Measurements from ENCODE around the gene ABCB8.

The ABCB8 gene

DNA sequence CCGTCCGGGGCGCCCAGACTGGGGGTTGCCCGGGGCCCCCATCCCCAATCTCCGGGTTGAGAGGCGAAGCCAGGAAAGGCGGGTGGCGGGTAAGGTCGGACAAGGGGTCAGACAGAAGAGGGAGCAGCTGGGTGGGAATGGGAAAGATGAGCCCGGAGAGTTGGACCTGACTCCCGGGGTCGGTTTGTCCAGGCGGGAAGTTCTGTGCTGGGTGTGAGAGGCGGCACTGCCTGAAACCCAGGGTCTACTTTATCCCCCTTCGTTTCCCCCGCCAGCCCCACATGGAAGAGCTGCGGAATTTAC lies 31.8 kb downstream of the ABCB8 start:
- DNase-seq (ENCODE audit: extremely low read depth, insufficient read length) = no peak
- peak overlapping the region; percentile 75 for H3K4me3 ChIP-seq (replicated peaks; ENCODE audit: low read depth, low read length)
- H3K36me3 ChIP-seq (ENCODE audit: control insufficient read depth, insufficient read depth, low read length) = peaks cover 3% of the 10 kb centered on the region
- no peaks in the 10 kb centered on the region for H3K27me3 ChIP-seq (replicated peaks; ENCODE audit: control insufficient read depth, insufficient read depth, low read length)
- TF ChIP-seq, protein P1, sequence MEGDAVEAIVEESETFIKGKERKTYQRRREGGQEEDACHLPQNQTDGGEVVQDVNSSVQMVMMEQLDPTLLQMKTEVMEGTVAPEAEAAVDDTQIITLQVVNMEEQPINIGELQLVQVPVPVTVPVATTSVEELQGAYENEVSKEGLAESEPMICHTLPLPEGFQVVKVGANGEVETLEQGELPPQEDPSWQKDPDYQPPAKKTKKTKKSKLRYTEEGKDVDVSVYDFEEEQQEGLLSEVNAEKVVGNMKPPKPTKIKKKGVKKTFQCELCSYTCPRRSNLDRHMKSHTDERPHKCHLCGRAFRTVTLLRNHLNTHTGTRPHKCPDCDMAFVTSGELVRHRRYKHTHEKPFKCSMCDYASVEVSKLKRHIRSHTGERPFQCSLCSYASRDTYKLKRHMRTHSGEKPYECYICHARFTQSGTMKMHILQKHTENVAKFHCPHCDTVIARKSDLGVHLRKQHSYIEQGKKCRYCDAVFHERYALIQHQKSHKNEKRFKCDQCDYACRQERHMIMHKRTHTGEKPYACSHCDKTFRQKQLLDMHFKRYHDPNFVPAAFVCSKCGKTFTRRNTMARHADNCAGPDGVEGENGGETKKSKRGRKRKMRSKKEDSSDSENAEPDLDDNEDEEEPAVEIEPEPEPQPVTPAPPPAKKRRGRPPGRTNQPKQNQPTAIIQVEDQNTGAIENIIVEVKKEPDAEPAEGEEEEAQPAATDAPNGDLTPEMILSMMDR (IDR thresholded peaks at IDR 0.05; ENCODE audit: insufficient read depth, low read length, poor library complexity, severe bottlenecking) = no peak

DNA sequence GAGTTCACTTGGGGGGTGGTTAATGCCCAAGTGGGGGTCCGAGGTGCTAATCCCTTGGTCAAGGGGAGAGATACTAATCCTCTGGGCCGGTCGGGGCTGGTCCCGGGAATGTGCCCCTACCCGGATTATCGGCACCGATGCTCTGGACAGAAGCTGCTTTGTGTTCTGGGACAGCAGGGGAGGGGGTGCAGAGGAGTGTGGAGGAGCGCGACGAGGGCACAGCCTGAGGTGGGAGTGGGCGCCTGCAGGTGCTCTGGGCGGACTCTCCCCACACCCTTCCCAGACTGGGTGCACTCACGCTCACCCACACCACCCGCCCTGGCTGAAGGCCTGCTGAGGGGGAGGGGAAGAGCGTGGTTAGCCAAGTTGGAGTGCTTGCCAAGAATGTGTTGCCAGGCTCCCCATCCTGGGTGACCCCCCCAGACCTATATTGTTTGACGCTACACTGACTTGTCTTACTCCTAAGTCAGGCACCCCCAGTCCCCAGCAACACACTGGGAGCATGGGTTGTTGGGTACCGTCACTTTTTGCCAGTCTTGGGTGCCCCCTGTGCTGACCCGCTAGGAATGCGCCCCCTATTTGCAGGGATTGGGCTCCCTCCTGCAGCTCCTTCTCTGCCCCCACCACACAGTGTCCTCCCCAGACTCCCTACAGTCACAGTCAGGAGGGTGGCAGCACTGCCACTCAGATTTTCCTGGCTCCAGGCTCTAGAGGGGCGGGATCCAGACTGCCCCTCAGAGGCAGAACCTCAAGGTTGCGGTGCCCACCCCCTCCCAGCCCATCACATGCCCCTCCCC lies 32.4 kb downstream of the ABCB8 start:
- TF ChIP-seq, protein P1 (IDR thresholded peaks at IDR 0.05; ENCODE audit: insufficient read depth, low read length, poor library complexity, severe bottlenecking) = peak; percentile 8

DNA sequence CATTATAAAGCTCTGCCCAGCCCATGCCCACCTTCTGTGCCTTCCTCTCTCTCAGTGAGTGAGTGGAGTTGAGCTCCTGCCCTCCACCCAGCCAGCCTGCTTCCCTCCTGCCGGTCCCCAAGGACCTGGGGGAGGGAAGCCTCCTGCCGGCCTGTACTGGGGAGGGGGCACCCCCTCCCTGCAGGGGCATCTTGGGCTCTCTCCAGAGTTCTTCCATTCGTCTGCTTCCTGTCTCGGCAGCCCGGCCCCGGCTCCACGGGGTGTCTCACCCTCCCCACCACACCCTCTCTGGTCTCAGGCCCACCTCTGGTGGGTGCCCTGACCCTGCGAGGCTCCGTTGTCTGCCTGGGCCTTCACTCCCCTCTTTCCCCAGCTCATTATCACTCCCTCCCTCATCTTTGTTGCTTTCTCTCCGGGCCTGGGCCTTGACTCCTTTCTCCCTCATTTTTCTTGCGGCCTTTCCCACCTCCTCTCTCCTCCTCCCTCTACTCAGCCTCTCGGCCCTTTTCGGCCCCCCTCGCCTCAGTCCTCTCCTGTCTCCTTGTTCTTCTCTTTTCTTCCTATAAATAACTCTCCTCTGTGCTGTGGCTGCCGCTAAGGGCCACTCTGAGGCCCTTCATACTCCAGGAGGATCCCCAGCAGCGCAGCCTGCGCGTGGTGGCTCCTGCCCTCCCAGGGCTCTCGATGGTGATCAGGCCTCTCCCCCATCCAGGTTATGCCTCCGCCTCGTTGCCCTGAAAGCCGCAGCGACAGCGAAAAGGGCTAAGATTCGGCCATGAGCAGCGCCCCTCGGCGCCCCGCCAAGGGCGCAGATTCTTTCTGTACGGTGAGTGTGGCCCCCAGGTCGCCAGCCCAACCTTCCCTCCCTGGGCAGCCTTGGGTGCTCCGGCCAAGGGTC lies 33.2 kb downstream of the ABCB8 start:
- TF ChIP-seq, protein P1 (IDR thresholded peaks at IDR 0.05; ENCODE audit: insufficient read depth, low read length, poor library complexity, severe bottlenecking) = no peak
- Histone ChIP-seq H3K27me3 (replicated peaks; ENCODE audit: control insufficient read depth, insufficient read depth, low read length) (no peaks in the 10 kb centered on the region), H3K36me3 (ENCODE audit: control insufficient read depth, insufficient read depth, low read length) (peaks cover 8% of the 10 kb centered on the region), H3K4me3 (replicated peaks; ENCODE audit: low read depth, low read length) (peak overlapping the region; percentile 75)
- DNase-seq (ENCODE audit: extremely low read depth, insufficient read length) = no peak

More for the DNA sequence above, 32.4 kb downstream of the ABCB8 start:
- peaks cover 6% of the 10 kb centered on the region for H3K36me3 ChIP-seq (ENCODE audit: control insufficient read depth, insufficient read depth, low read length)
- H3K4me3 ChIP-seq (replicated peaks; ENCODE audit: low read depth, low read length) = peak overlapping the region; percentile 75
- no peaks in the 10 kb centered on the region for H3K27me3 ChIP-seq (replicated peaks; ENCODE audit: control insufficient read depth, insufficient read depth, low read length)
- no peak for DNase-seq (ENCODE audit: extremely low read depth, insufficient read length)

DNA sequence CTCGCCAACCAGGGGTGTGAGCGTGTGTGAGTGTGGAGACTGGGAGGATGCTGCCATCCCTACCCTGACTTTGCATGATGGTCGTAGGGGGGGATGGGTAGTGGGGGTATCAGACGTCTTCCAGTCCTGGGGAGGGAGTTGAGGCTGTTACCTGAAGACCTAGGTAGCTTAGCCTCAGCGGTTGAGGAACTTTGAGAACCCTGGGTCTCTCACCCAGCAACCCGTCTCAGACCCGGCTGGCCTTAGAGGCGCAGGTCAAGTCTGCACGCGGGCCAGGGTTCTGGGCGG lies 33.8 kb downstream of the ABCB8 start:
- no peaks in the 10 kb centered on the region for H3K27me3 ChIP-seq (replicated peaks; ENCODE audit: control insufficient read depth, insufficient read depth, low read length)
- no peak overlapping the region for H3K4me3 ChIP-seq (replicated peaks; ENCODE audit: low read depth, low read length)
- TF ChIP-seq, protein P1 (IDR thresholded peaks at IDR 0.05; ENCODE audit: insufficient read depth, low read length, poor library complexity, severe bottlenecking) = no peak
- peaks cover 10% of the 10 kb centered on the region for H3K36me3 ChIP-seq (ENCODE audit: control insufficient read depth, insufficient read depth, low read length)
- no peak for DNase-seq (ENCODE audit: extremely low read depth, insufficient read length)

DNA sequence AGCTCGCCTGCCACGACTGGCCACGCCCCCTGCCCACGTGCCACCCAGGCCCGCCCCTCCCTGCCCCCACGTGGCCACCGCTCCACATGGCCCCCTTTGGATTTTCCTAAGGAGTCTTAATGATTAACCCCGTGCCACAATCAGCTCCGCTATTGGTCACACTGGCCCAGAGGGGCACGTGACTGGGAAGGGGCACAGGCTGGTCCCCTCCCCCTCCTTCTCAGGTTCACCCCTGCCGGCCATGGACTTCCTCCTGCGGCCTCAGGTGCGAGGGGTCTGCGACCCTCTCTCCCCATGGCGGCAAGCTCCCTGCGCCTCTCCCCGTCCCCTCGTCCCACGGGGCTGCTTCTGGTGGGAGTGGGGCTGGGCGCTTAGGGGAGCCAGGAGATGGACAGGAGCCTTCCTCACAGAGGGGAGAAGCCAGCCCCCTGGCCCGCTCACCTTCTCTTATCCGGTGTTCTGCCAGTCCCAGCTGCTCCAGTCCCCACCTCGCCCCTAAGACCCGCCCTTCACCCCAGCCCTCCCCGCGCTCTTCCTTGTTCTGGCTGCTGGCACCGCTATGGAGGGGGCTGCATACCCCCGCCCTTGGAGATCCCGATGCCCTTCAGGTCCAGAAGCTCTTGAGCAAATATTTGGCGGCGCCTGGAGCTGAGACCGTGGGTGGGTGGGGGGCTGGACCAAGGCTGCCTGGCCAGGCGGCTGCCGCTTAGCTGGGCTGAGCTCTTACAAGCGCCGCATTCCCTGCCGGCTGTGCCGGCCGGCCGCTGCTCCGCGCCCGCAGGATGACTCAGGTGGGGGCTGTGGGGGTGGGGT lies 34.4 kb downstream of the ABCB8 start:
- TF ChIP-seq, protein P1 (IDR thresholded peaks at IDR 0.05; ENCODE audit: insufficient read depth, low read length, poor library complexity, severe bottlenecking) = no peak
- Histone ChIP-seq H3K27me3 (replicated peaks; ENCODE audit: control insufficient read depth, insufficient read depth, low read length) (no peaks in the 10 kb centered on the region), H3K36me3 (ENCODE audit: control insufficient read depth, insufficient read depth, low read length) (peaks cover 14% of the 10 kb centered on the region), H3K4me3 (replicated peaks; ENCODE audit: low read depth, low read length) (no peak overlapping the region)
- DNase-seq (ENCODE audit: extremely low read depth, insufficient read length) = no peak

Measured in GM06990 (cell line).